ENCODE data around the gene GCN1.

GCN1 gene

DNA sequence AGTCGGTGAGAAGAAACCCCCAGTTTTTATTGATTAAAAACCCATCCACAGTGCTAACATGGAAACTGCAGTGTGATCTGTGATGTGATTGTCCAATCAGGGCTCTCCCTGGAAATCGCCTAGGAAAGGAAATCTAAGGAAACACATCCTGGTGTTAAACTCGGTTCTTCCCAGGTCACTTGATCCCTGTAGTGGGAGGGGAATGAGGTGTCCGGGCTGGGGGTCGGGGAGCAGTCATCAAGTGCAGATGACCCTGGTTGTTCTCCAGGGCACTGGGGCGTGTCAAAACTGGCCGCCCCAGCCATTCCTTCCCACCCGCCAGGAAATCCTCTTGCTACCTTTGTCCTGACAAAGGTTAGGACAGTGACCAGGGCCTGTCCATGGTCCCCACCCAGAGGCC is 98.8 kb downstream of the GCN1 start:
- peaks cover 3% of the 10 kb centered on the region for H3K4me1 Mint-ChIP-seq
- H3K27me3 Mint-ChIP-seq: no peaks in the 10 kb centered on the region
- H3K9me3 Mint-ChIP-seq: no peaks in the 10 kb centered on the region
- peaks cover 2% of the 10 kb centered on the region for H3K36me3 Mint-ChIP-seq
- H3K27ac Mint-ChIP-seq: no peak overlapping the region
- H3K4me3 Mint-ChIP-seq: no peak overlapping the region

DNA sequence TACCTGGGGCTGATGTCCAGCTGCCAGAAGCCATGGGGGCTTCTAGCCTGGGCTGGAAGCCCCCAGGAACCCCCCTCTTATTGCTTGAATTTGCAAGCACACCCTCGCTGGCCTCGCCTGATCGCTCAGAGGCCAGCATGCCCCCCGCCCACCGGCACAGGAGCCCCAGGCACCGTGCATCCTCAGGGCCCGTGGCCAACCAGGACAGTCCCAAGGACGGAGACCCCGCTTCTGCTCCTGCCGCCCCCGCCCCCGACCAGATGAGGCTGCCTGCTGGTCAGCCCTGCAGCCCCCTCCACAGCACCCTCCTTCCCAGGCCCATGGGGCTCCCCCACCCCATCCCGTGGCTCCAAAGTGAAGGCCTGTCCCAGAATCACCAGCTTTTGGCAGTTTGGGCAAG is 99.2 kb downstream of the GCN1 start:
- Mint-ChIP-seq H3K27ac (no peak overlapping the region), H3K4me3 (no peak overlapping the region), H3K36me3 (peaks cover 2% of the 10 kb centered on the region), H3K27me3 (no peaks in the 10 kb centered on the region), H3K4me1 (no peaks in the 10 kb centered on the region), H3K9me3 (no peaks in the 10 kb centered on the region)

DNA sequence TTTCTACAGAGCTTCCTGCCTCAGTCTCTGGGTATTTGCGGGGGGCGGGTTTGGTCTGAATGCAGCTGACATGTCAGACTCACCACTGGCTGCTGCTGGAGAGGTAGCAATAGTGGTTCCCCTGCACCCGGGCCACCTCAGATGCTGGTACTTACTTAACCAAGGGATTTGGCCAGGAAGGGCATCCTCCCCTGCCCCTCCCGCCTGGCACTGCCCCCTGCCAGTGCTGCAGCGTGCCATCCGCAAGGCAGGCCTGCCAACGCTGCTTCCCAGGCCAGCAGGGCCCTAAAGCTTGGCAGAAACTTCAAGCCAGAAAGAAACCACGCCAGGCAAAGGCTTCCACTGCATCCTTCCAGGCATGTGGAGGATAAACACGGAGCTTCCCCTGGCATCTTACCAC is 100.0 kb downstream of the GCN1 start:
- Mint-ChIP-seq H3K27me3 (no peaks in the 10 kb centered on the region), H3K4me3 (no peak overlapping the region), H3K36me3 (peaks cover 2% of the 10 kb centered on the region), H3K27ac (no peak overlapping the region), H3K4me1 (no peaks in the 10 kb centered on the region), H3K9me3 (no peaks in the 10 kb centered on the region)

GRCh38 chr12:120093592-120094355 is 100.7 kb downstream of the GCN1 start:
- H3K4me3 Mint-ChIP-seq: no peak overlapping the region

DNA sequence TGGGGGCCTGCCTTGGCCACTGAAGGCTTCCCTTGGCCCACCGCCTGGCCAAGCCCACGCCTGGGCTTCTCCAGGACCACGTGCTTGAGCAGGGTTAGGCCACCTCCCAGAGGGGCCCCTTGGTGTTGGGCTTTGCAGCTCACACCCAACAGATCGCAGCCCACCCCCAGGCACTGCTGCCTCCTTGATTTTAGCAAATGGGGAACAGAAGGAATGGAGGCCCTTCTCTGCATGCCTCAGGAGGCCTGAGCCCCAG is 101.3 kb downstream of the GCN1 start:
- H3K36me3 Mint-ChIP-seq: peaks cover 2% of the 10 kb centered on the region
- no peaks in the 10 kb centered on the region for H3K4me1 Mint-ChIP-seq
- no peaks in the 10 kb centered on the region for H3K27me3 Mint-ChIP-seq
- no peak overlapping the region for H3K4me3 Mint-ChIP-seq
- no peaks in the 10 kb centered on the region for H3K9me3 Mint-ChIP-seq
- no peak overlapping the region for H3K27ac Mint-ChIP-seq

More at GRCh38 chr12:120093592-120094355, 100.7 kb downstream of the GCN1 start:
- no peaks in the 10 kb centered on the region for H3K27me3 Mint-ChIP-seq
- H3K9me3 Mint-ChIP-seq: no peaks in the 10 kb centered on the region
- peak overlapping the region; percentile 72 for H3K27ac Mint-ChIP-seq
- H3K36me3 Mint-ChIP-seq: peaks cover 2% of the 10 kb centered on the region
- no peaks in the 10 kb centered on the region for H3K4me1 Mint-ChIP-seq

DNA sequence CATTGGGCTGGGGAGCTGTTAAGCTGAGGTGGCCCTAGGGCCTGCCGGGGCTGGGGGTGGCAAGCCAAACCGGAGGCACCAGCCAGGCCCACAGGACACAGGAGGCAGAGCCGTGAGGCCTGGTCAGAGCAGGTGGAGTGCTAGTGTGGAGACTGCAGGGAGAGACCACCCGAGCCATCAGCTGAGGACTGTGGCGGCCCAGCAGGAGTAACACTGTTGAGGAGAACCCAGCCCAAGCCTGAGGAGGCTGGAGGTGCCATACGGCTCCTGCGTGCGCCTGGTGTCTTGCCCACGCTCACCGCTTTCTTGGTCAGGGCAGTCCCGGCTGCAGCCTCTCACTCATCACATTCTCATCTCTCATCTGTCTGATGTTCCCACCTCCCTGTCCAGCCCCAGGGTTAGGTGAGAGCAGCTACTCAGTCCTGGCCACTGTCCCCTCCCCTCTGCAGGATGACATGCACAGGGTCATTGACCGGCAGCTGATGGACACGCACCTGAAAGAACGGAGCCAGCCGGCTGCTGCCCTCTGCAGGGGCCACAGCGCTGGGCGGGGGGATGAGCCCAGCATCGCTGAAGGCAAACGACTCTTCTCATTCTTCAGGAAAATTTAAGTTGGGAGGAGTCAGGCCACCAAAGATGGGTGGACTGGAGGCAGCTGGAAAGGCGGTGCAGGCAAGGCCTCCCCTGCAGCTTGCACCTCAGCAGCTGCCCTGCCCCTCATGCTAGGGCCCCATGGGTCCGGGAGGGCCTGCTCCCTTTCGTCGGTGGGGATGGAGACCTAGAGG is 101.8 kb downstream of the GCN1 start:
- peaks cover under 1% of the 10 kb centered on the region for H3K4me1 Mint-ChIP-seq
- H3K36me3 Mint-ChIP-seq: peaks cover 2% of the 10 kb centered on the region
- no peaks in the 10 kb centered on the region for H3K9me3 Mint-ChIP-seq
- H3K4me3 Mint-ChIP-seq: no peak overlapping the region
- peak overlapping the region; percentile 1 for H3K27ac Mint-ChIP-seq
- no peaks in the 10 kb centered on the region for H3K27me3 Mint-ChIP-seq

- Mint-ChIP-seq H3K27ac (peak overlapping the region; percentile 92), H3K4me1 (peaks cover 12% of the 10 kb centered on the region), H3K4me3 (no peak overlapping the region), H3K27me3 (no peaks in the 10 kb centered on the region), H3K9me3 (no peaks in the 10 kb centered on the region), H3K36me3 (peaks cover 2% of the 10 kb centered on the region)
These were observed 103.0 kb downstream of the GCN1 start for GRCh38 chr12:120091371-120092090.

DNA sequence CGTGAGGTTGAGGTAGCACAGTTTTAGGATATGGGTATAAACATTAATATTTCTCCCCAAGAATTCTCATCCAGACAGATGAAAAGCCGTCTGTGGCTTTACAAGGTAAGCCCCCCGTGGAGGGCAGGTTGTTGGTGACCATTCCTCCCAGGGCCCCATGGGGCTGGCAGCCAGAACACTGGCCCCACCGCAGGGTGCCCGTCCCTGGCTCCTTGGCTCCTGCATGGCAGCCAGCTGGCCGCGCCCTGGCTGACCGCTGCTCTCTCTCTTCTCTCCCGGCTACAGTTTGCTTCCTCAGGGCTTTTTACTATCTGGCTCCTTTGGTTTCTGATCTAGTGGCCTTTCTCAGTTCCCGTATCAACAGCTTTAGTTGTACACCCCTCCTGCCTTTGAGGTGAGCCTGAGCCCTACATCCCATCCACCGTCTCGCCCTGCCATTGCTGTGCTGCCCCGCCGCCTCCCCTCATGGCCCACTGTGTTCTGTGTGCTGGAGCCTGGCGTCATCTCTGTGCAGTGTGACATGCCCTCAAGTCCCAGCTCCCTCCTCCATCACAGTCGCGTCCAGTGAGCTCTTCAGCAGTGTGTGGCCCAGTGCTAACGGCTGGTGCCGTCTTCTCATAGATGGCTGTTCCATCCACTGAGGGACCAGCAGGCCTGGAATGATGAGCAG is 103.8 kb downstream of the GCN1 start:
- Mint-ChIP-seq H3K36me3 (peaks cover 2% of the 10 kb centered on the region), H3K27ac (peak overlapping the region; percentile 92), H3K4me1 (peaks cover 18% of the 10 kb centered on the region), H3K27me3 (no peaks in the 10 kb centered on the region), H3K4me3 (no peak overlapping the region), H3K9me3 (no peaks in the 10 kb centered on the region)

DNA sequence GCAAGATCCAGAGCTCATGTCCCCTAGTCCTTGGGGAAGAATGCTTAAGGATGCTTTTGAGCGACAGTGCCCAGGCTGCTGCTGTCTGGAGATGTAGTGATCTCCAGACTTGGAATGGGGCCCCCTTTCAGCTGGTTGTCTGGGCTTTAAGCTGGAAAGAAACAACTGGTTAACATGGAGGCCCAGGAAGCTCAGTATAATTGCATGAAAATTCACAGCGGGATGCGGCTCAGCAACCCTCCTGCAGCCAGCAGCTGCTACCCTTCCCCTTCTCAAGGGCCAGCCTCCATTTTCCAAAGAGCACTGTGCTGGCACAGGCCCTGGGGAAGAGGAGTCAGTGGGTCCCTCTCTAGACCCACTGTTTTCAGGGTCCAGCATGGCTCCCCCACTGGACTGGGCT is 104.3 kb downstream of the GCN1 start:
- peaks cover 2% of the 10 kb centered on the region for H3K36me3 Mint-ChIP-seq

GRCh38 chr12:120089796-120090195 is 104.7 kb downstream of the GCN1 start:
- H3K27me3 Mint-ChIP-seq: no peaks in the 10 kb centered on the region
- no peaks in the 10 kb centered on the region for H3K9me3 Mint-ChIP-seq
- H3K27ac Mint-ChIP-seq: no peak overlapping the region
- no peak overlapping the region for H3K4me3 Mint-ChIP-seq
- peaks cover 27% of the 10 kb centered on the region for H3K4me1 Mint-ChIP-seq
- peaks cover 3% of the 10 kb centered on the region for H3K36me3 Mint-ChIP-seq

More for the DNA sequence above, 104.3 kb downstream of the GCN1 start:
- Mint-ChIP-seq H3K4me1 (peaks cover 23% of the 10 kb centered on the region), H3K4me3 (no peak overlapping the region), H3K27ac (no peak overlapping the region), H3K27me3 (no peaks in the 10 kb centered on the region), H3K9me3 (no peaks in the 10 kb centered on the region)

DNA sequence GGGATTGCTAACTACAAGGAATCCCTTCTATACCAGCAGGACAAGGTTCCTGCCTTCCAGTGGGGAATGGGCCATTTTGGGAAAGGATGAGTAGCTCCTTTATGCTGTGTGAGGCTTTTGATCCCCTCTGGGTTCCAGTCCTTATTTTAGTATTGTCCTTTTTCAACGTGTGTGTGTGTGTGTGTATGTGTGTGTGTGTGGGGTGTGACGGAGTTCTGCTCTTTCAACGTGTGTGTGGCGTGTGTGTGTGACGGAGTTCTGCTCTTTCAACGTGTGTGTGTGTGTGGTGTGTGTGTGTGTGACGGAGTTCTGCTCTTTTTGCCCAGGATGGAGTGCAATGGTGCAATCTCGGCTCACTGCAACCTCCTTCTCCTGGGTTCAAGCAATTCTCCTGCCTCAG is 105.4 kb downstream of the GCN1 start:
- peak overlapping the region; percentile 18 for H3K27ac Mint-ChIP-seq

GRCh38 chr12:120086801-120087621 is 107.5 kb downstream of the GCN1 start:
- H3K4me1 Mint-ChIP-seq: peaks cover 33% of the 10 kb centered on the region
- peaks cover 7% of the 10 kb centered on the region for H3K36me3 Mint-ChIP-seq
- H3K27ac Mint-ChIP-seq: peak overlapping the region; percentile 86
- H3K9me3 Mint-ChIP-seq: no peaks in the 10 kb centered on the region
- H3K4me3 Mint-ChIP-seq: peak overlapping the region; percentile 76
- no peaks in the 10 kb centered on the region for H3K27me3 Mint-ChIP-seq

More for the DNA sequence above, 105.4 kb downstream of the GCN1 start:
- no peaks in the 10 kb centered on the region for H3K27me3 Mint-ChIP-seq
- peaks cover 7% of the 10 kb centered on the region for H3K36me3 Mint-ChIP-seq
- H3K4me1 Mint-ChIP-seq: peaks cover 33% of the 10 kb centered on the region
- no peaks in the 10 kb centered on the region for H3K9me3 Mint-ChIP-seq
- no peak overlapping the region for H3K4me3 Mint-ChIP-seq

DNA sequence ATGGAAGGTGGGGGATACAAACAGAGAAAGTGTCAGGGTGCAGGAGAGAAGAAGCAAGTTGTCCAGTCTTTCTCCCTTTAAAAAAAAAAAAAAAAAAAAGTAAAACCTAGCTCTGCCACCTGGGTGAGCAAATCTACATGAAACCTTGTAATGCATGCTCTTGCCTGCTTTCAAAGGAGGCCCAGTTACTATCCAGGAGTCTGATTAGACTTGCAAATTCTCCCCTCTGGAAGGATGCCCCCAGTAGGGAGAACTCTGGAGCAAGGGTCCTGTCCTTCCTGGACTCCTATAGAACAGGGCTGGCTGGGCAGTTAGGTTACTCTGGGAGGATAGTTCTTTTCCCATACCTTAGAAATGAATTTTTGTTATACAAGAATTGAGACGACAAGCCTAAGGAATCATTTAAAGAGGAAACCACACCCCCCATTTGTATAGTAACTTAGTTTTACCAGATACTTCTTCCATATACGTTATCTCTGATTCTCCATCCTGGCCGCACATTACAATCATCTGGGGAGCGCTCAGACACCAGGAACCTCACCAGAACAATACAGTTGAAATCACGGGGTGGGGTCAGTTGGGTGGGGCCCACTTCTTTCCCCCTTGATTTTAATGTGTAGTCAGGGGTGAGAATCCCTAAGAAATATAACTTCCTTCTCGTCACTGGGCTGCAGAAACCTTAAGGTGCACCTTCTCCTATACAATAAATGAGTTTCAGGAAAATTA is 108.4 kb downstream of the GCN1 start:
- Mint-ChIP-seq H3K4me3 (no peak overlapping the region), H3K9me3 (no peaks in the 10 kb centered on the region), H3K27ac (peak overlapping the region; percentile 74), H3K27me3 (no peaks in the 10 kb centered on the region), H3K4me1 (peaks cover 33% of the 10 kb centered on the region), H3K36me3 (peaks cover 9% of the 10 kb centered on the region)

DNA sequence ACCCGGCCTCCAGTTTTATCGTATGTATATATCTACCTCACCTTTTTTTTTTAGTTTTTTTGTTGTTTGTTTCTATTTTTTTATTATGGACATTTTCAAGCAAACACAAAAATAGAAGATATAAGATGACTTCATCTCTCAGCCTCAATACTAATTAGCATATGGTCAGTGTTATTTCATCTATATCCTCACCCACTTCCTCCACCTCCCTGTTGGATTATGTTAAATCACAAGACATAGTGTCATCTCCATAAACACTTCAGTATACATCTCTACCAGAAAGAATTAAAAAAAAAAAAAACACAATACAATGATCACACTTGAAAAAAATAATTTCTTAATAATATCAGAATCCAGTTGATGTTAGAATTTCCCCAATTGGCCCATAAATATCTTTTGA is 112.9 kb downstream of the GCN1 start:
- H3K36me3 Mint-ChIP-seq: peaks cover 18% of the 10 kb centered on the region
- no peaks in the 10 kb centered on the region for H3K27me3 Mint-ChIP-seq

More for the DNA sequence above, 112.9 kb downstream of the GCN1 start:
- H3K27ac Mint-ChIP-seq: peak overlapping the region; percentile 38
- H3K4me1 Mint-ChIP-seq: peaks cover 38% of the 10 kb centered on the region
- no peaks in the 10 kb centered on the region for H3K9me3 Mint-ChIP-seq
- H3K4me3 Mint-ChIP-seq: no peak overlapping the region

Data from activated naive CD4-positive, alpha-beta T cell treated with anti-CD3 and anti-CD28 coated beads, Interleukin-2, amount 50 U/mL, for 24 hours (primary cell).